Heart right ventricle (tissue), 16 donors: ENCODE results near the gene AADAC. TPM values are rescaled to one million over a fixed set of nuclear protein-coding genes. Genes with fewer than 3 reads are reported as not detected.

Experiments used
- ATAC-seq, 8 donors: fragments of 200-7000 bp; cut with Tn5 transposase; one replicate each; pipeline ENCODE4 v1.9.1; 2020; ENCODE audit warnings: mild to moderate bottlenecking in 8 of 8, moderate library complexity in 8 of 8, moderate number of reproducible peaks in 1 of 8
- DNase-seq, 2 donors: peaks; one replicate each; pipeline ENCODE4 v3.0.0-alpha.2; 2020
- H3K27ac ChIP-seq, 10 donors: fragments of 200-600 bp; sonication (generic) in 2 of 10; one replicate each; pipeline versions ENCODE4 v1.5.0 to v1.8.0; 2020 to 2022; ENCODE audit warnings: mild to moderate bottlenecking in 3 of 10
- H3K27me3 ChIP-seq, 7 donors: fragments of 200-600 bp; one replicate each; pipeline ENCODE4 v1.8.0; 2021 to 2022; ENCODE audit warnings: mild to moderate bottlenecking in 2 of 7
- H3K36me3 ChIP-seq, 9 donors: fragments of 200-600 bp; sonication (generic) in 1 of 9; one replicate each; pipeline versions ENCODE4 v1.5.0 to v1.8.0; 2020 to 2022; ENCODE audit warnings: mild to moderate bottlenecking in 2 of 9
- H3K4me1 ChIP-seq, 9 donors: fragments of 200-600 bp; sonication (generic) in 1 of 9; one replicate each; pipeline versions ENCODE4 v1.5.0 to v1.8.0; 2020 to 2022; ENCODE audit warnings: mild to moderate bottlenecking in 4 of 9
- H3K4me3 ChIP-seq, 10 donors: fragments of 200-600 bp; sonication (generic) in 2 of 10; one replicate each; pipeline versions ENCODE4 v1.5.0 to v1.8.0; 2020 to 2022; ENCODE audit warnings: mild to moderate bottlenecking in 7 of 10, moderate library complexity in 2 of 10
- H3K9me3 ChIP-seq, 11 donors: fragments of 200-600 bp in 10 of 11; sonication (generic) in 2 of 11; one replicate each; pipeline versions ENCODE4 v1.5.0 to v1.8.0; 2013 to 2022; ENCODE audit warnings: mild to moderate bottlenecking in 2 of 11, control low read depth in 1 of 11, moderate library complexity in 1 of 11
- WGBS, 2 donors: extraction: QIAGEN DNeasy Blood & Tissue Kit; methylation state at CpG; one replicate each; pipeline ENCODE4 v1.1.7; 2013; ENCODE audit warnings: inconsistent platforms in 1 of 2; 5-methylcytosine and 5-hydroxymethylcytosine counted together
- intact Hi-C, 10 donors: fragments of 100-400 bp; cut with DNase I; formaldehyde crosslinking; loops; one replicate each; pipeline versions ENCODE4 v1.11.1 to v1.14.2; 2022
- polyA plus RNA-seq, 2 donors: library from polyadenylated mRNA; stranded (reverse); fragments of 200-250 nt; gene quantifications; one replicate each; pipeline ENCODE4 v1.2.3, GENCODE V29; 2013
- total RNA-seq, 10 donors: library from RNA; stranded (reverse); fragmentation: NEBNext Ultra II Directional in 3 of 10; extraction: Animal tissue kit (Norgen Biotek cat#: 25700) in 3 of 10; gene quantifications; one replicate each; pipeline versions ENCODE4 v1.2.1 to v1.2.4, GENCODE V29; 2021 to 2023
- TF ChIP-seq, protein P1 (sequence below), 9 donors: fragments of 200-600 bp; sonication (generic) in 2 of 9; IDR thresholded peaks; one replicate each; pipeline versions ENCODE4 v1.5.0 to v1.8.0; 2021 to 2022; ENCODE audit warnings: antibody characterized with exemption in 9 of 9, mild to moderate bottlenecking in 5 of 9, moderate library complexity in 1 of 9
- donor health status: Arrhythmogenic right ventricular cardiomyopathy.
- donor health status: ischemic (EF 13 %, LVEDD 7.1; RV severe dilation, severe dysfunction).
- donor health status: healthy with polysubstance abuse.
- donor health status: DM: no; HTN: yes; CAD: no.
- donor health status: DM: no; HTN: no; CAD: no.
- donor health status: ischemic (EF 25% LVEDD 6.9; RV normal size, moderate dysfunction).
- donor health status: ischemic (EF 25% LVEDD 5.7; RV mildly dilated, moderate dysfunction).
- donor health status: healthy.
- donor health status: DM: yes; HTN: yes; CAD: no.
- donor health status: Ischemic cardiomyopathy.
- donor health status: ischemic (EF 35%, LVEDD 5.7; RV mildly dilated, moderate dysfunction).
- donor health status: nonischemic (EF 11% LVEDD 7.7; RV severe dilation, severe dysfunction).
- donor health status: DM: yes; HTN: yes; CAD: no.
- donor health status: PGD.
- donor health status: ischemic (EF 29% LVEDD 5.4; RV normal size, mild dysfunction).
- donor health status: nonischemic (EF 23%, LVEDD 6.1; RV moderate dilation, normal function).

Gene AADAC
- total and polyA plus RNA-seq, 12 donors, result 0.01 to 0.14 TPM; not detected in 10

DNA sequence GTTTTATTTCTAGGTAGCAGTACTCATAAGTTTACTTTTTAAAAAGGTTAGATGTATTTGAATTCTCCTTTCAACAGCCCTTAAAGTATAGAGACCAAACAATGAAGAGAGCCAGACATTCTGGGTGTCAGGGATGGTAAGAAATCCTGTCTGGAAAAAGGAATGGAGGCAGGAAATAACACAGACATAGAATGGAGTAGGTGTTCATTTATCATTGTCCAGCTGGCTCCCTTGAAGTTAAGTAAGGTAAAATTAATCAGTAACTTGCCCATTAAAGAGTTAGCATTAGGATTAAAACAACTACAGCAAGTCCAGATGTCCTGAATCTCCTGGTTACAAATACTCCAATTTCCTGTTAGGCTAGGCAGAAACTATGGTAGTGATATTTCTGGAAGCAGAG lies 46.0 kb downstream of the AADAC start:
- TF ChIP-seq, protein P1, sequence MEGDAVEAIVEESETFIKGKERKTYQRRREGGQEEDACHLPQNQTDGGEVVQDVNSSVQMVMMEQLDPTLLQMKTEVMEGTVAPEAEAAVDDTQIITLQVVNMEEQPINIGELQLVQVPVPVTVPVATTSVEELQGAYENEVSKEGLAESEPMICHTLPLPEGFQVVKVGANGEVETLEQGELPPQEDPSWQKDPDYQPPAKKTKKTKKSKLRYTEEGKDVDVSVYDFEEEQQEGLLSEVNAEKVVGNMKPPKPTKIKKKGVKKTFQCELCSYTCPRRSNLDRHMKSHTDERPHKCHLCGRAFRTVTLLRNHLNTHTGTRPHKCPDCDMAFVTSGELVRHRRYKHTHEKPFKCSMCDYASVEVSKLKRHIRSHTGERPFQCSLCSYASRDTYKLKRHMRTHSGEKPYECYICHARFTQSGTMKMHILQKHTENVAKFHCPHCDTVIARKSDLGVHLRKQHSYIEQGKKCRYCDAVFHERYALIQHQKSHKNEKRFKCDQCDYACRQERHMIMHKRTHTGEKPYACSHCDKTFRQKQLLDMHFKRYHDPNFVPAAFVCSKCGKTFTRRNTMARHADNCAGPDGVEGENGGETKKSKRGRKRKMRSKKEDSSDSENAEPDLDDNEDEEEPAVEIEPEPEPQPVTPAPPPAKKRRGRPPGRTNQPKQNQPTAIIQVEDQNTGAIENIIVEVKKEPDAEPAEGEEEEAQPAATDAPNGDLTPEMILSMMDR (IDR thresholded peaks at IDR 0.05), result no peak
- Histone ChIP-seq H3K27ac (no peak overlapping the region), H3K27me3 (no peaks in the 10 kb centered on the region), H3K4me3 (no peak overlapping the region), H3K4me1 (peaks cover 0 to 6% (median 0%) of the 10 kb centered on the region in 9 donors), H3K9me3 (no peaks in the 10 kb centered on the region), H3K36me3 (no peaks in the 10 kb centered on the region)
- ATAC-seq (no peak), DNase-seq (no peak)
- intact Hi-C loops, result no loop called here

DNA sequence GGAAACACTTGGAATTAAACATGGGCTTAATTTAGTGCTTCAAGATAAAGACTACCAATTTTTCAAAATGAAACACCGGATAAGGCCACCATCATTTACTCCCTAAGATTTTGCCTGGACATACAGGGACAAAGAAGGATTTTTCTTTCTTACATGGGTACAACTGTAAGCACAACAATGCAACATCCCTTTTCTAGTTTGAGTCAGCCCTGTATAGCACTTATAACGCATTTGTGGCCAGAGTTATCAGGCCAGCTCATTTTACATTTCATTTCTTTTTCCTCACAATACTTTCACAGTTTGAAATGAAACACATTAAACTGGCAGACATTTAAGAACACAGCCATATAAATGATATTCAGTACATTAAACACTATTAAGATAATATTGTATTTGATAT lies 49.7 kb downstream of the AADAC start:
- H3K36me3 ChIP-seq, result no peaks in the 10 kb centered on the region
- H3K4me3 ChIP-seq, result no peak overlapping the region
- intact Hi-C loops, result no loop called here
- H3K27me3 ChIP-seq, result no peaks in the 10 kb centered on the region
- H3K4me1 ChIP-seq, result peaks cover 0 to 8% (median 0%) of the 10 kb centered on the region in 9 donors
- WGBS, 2 donors, result 89 to 93% methylated on average over 2 of the region's 2 CpGs
- ATAC-seq (no peak), DNase-seq (no peak)
- TF ChIP-seq, protein P1 (IDR thresholded peaks at IDR 0.05), result no peak
- no peak overlapping the region for H3K27ac ChIP-seq
- peaks cover 0 to 4% (median 0%) of the 10 kb centered on the region in 11 donors for H3K9me3 ChIP-seq

DNA sequence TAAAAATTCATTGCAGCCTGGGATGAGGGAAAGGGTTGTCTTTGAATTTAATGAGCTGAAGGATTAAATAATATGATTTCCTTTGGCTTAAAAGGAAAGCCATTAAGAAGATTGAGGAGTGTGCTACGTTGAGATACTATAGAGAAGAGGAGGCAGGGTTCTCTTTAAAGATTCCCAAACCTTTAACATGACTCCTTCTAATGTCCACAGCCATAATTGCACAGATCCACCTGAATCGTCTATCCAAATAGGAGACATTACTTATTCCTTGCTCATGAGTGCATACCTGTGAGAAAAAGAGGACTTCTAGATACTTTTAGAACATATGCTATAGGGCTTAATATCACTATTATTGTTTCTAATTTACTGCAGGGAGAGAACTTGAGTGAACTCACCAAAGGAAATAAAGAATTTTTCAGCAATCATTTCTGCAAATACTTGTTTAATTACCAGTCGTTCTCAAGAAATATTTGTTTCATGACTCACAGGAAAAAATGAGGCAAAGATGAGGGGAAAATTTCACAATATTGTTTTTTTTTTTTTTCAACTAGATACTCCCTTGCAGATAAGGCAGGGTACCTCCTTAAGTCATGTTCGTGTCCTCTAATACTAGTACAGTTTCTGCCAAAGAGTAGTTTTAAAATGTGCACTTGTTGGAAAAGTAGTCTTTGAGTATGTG lies 50.6 kb downstream of the AADAC start:
- intact Hi-C loops, result no loop called here
- DNase-seq, result no peak
- WGBS, 2 donors, result 58 to 59% methylated on average over 4 of the region's 4 CpGs
- peaks cover 0 to 4% (median 0%) of the 10 kb centered on the region in 11 donors for H3K9me3 ChIP-seq
- TF ChIP-seq, protein P1 (IDR thresholded peaks at IDR 0.05), result no peak
- no peaks in the 10 kb centered on the region for H3K27me3 ChIP-seq
- ATAC-seq, result peak in 2 of 8 donors; percentile 20 to 53
- peaks cover 0 to 8% (median 0%) of the 10 kb centered on the region in 9 donors for H3K4me1 ChIP-seq
- no peaks in the 10 kb centered on the region for H3K36me3 ChIP-seq
- H3K4me3 ChIP-seq, result no peak overlapping the region
- H3K27ac ChIP-seq, result no peak overlapping the region

DNA sequence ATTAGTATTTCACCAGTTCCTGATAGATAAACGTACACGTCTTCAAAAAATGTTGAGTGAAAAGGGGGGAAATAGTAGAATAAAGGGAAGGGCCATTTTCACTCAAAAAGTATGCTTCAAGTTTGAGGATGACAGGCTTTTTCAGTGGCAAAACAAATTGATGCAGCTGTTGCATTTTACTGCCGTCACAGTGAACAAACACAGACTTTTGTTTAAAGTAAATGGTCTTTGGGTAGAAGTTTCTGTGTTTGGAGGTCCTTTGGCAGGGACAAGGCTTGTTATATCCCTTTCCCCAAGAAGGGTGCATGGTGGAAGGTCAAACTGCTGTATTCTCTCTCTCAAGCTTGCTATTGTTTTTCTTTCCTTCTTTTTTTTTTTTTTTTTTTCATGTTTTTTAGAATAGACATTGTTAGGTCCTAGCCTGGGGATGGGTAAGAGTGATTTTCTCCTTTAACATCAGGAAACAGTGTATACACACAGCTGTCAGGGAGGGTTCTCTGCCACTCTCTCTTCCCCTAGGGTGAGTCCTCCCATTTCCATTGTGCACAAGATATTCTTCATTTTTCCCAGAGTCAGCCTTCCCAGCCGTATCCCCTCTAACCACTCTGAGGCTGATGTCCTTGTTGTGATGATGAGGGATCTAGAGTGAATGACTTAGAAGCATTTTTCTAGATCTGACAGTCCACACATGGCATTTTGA lies 52.9 kb downstream of the AADAC start:
- no peak overlapping the region for H3K4me3 ChIP-seq
- 54 to 73% methylated on average over 4 of the region's 4 CpGs for WGBS, 2 donors
- H3K4me1 ChIP-seq, result peaks cover 0 to 26% (median 6%) of the 10 kb centered on the region in 9 donors
- ATAC-seq (no peak), DNase-seq (no peak)
- H3K27me3 ChIP-seq, result no peaks in the 10 kb centered on the region
- no peaks in the 10 kb centered on the region for H3K36me3 ChIP-seq
- H3K27ac ChIP-seq, result no peak overlapping the region
- TF ChIP-seq, protein P1 (IDR thresholded peaks at IDR 0.05), result no peak
- H3K9me3 ChIP-seq, result peaks cover 0 to 4% (median 0%) of the 10 kb centered on the region in 11 donors
- intact Hi-C loops, result no loop called here
